IMR-90 (cell line): ENCODE data around the gene ARHGAP28.

Source experiments
- CEBPB ChIP-seq: IDR thresholded peaks from 2 replicates; pipeline ENCODE4 v1.6.1; 2012; ENCODE audit warnings: low read depth, low read length, improper control_type of control experiment
- CHD1 ChIP-seq: IDR thresholded peaks from 2 replicates; pipeline ENCODE4 v1.6.1; 2012; ENCODE audit warnings: low read depth, low read length, improper control_type of control experiment
- CTCF ChIP-seq: conservative IDR thresholded peaks from 2 replicates; pipeline ENCODE4 v1.5.1; 2012; ENCODE audit warnings: mild to moderate bottlenecking, low read depth, low read length, improper control_type of control experiment
- RFX5 ChIP-seq: IDR thresholded peaks from 2 replicates; pipeline ENCODE4 v1.8.0; 2012; ENCODE audit warnings: low read depth, mild to moderate bottlenecking, low read length, moderate library complexity
- SMC3 ChIP-seq: fragments of 150-350 bp; IDR thresholded peaks from 2 replicates; pipeline ENCODE4 v1.6.1; 2016; ENCODE audit warnings: low read depth, mild to moderate bottlenecking, antibody characterized with exemption, low read length, moderate library complexity

DNA sequence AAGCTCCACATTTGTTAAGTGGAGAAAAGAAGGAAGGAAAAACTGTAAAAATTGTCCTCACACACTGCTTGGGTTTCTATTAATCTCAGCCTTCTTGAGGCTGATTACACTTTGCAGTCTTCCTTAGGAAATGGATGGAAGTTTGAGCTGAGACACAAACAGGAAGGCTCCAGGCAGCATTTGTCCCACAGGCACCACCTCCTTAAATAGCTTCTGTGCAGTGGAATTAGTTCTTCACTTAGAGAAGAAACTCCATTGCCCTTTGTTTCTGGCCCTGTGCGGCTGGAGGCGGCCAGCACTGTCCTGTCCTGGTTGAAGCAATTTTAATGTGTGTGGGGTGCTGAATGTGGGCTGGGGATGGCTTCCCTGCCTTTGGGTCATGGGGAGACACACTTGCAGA lies 44.3 kb downstream of the ARHGAP28 start:
- no peak for TF ChIP-seq CTCF
- no peak for TF ChIP-seq CHD1
- TF ChIP-seq SMC3, result no peak
- no peak for TF ChIP-seq CEBPB
- TF ChIP-seq RFX5, result no peak
